Stimulated activated CD8-positive, alpha-beta memory T cell treated with anti-CD3 and anti-CD28 coated beads, Interleukin-4, amount 100 ng/mL, for 24 hours (primary cell): Measurements from ENCODE around the gene RAPGEF6.
"Not testable (repeated sequence)": the region's sequence is repeated elsewhere in the genome, so short reads cannot be mapped to it uniquely, and the experiment has no call there.

Source experiments
- DNase-seq: peaks from one replicate; pipeline ENCODE4 v3.0.0-alpha.2; 2020; ENCODE audit warnings: low read depth

RAPGEF6 gene

DNA sequence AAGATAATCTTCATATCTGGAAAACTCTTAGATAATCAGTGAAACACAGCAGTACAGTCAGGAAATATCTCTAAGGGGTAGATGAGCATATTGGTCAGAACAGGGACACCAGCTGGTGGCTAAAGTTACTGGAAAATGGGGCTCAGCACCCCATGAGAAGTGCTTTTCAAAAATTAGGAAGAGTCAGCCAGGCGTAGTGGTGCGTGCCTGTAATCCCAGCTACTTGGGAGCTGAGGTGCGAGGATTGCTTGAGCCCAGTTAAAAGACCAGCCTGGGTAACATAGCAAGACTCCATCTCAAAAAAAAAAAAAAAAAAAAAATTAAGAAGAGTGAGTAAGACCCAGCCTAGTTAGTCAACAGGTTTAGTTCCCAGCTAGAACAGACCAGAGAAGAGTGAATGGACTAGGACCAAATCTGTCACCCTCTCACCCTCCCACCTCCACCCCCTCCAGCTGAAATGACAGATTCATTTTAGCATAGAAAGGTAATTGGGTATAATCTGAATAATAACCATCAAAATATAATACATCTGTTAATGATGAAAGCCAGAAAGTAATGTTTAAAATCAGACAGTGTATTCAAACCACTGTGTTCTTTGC is 250.3 kb downstream of the RAPGEF6 start:
- peak; percentile 28 for DNase-seq

DNA sequence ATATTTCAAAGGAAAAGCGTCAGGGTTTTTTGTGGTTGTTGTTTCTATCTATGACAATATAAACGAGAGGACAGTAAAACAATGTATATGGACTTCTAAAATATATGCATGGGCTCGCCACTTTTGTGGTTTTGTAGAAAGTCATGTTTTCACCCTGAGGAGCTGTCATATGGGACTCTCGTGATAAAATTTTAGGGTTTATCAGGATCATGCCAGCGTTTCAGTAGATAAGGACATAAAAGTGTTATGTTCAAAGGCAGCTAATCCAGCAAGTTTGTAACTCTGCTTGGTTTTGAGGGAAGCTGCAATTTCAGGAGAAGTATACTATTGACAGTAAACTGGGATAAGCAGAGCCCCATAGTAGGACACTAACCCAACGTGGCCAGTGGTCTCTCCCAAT is 250.9 kb downstream of the RAPGEF6 start:
- DNase-seq = no peak

DNA sequence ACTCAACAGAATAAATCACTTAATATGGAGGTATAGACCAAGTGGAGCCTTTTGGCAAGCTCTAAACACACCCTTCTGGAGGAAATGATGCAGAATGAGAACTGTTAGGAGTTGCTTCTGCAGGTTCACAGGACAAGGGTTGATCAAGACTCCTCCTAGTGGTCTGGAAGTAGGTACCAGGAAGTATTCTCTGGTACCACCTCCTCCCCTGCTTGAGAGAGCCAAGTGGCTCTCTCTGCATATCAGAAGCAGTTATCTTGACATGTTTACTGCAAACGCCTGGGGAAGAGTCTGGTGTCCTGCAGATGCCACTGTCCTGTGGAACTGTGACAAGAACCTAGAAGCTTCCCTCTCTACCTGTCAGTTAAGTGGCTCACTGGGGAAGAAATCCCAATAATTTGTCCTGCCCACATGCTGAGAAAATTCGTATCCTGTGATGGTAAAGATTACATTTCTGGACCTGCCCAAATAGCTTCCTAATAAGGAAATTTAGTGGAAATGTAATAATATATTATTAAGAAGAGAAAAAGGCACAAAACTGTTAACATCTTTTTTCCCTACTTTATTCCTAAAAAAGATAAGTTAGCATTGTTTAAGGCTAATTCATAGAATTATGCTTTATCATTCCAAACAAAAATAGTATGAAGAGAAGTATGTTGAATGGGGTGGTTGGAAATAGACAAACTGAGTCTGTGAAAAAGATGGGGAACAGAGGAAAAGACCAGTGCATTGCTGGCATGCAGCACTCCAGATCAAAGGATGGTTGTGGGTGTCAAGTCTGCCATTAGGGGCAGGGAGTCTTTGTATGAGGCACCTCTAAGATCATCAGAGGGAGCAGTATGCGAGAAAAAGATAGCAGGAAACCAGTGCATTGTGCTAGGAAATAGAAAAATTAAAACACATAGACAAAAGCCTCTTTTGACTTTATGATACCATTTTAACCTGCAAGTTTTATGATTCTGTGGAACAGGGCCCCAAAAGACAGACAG is 252.3 kb downstream of the RAPGEF6 start:
- no peak for DNase-seq

DNA sequence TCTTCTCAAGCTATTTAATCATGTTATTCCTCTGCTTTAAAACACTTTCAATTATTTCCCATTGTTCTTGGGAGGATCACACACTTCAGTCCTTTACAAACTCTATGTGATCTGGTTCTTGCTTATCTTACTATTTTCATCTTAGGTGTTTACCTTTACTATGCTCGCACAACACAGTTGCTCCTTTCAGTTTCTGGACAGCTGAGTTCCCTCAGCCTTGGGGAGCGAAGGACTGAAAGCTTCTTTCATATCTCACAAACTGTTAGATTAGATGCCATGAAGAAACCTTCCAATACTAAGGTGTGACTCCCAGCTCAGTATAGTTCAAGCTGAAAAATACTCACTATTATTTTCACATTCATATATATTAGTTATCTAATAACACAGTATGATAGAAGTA is 253.3 kb downstream of the RAPGEF6 start:
- no peak for DNase-seq

DNA sequence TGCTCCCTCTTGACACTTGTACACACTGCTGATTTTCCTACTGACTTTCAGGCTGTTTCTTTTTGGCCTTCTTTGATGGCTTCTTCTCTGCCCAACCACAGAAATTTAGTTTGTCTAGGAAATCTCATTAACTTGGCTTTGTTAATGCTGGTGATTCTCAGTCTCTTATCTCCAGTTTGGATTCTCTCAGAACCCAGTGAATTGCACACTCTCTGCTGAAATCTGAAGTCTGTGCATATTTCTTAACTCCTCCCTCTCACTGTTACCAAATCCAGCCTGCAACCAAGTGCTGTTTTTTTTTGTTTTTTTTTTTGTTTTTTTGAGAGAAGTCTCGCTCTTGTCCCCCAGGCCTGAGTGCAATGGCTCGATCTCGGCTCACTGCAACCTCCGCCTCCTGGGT is 254.0 kb downstream of the RAPGEF6 start:
- DNase-seq = no peak

DNA sequence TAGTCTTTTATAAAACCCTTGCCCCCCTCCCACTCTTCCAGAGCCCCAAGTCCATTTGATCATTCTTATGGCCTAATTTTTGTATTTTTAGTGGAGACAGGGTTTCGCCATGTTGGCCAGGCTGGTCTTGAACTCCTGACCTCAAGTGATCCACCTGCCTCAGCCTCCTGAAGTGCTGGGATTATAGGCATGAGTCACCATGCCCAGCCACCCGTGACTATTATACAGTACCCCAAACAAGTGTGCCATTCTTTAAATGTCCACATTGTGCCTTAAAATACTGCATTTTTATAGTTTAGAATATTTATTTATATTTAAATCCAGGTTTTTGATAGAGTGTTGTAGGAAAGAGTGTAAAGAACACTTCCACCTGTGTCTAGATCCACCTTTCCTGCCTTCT is 254.8 kb downstream of the RAPGEF6 start:
- DNase-seq = not testable (repeated sequence)

DNA sequence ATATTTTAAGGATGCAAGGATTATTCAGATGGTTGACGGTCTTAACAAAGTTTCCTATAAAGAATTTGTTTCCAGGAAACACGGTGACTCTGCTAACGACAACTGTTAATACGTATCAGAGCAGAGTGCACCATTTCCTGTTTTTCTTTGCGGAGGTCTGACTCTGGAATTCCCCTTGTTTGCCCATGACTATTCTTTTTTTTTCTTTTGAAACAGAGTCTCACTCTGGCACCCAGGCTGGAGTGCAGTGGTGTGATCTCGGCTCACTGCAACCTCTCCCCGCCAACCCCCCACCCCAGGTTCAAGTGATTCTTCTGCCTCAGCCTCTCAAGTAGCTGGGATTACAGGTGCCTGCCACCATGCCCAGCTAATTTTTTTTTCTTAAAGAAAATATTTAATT is 255.3 kb downstream of the RAPGEF6 start:
- DNase-seq = peak; percentile 38

DNA sequence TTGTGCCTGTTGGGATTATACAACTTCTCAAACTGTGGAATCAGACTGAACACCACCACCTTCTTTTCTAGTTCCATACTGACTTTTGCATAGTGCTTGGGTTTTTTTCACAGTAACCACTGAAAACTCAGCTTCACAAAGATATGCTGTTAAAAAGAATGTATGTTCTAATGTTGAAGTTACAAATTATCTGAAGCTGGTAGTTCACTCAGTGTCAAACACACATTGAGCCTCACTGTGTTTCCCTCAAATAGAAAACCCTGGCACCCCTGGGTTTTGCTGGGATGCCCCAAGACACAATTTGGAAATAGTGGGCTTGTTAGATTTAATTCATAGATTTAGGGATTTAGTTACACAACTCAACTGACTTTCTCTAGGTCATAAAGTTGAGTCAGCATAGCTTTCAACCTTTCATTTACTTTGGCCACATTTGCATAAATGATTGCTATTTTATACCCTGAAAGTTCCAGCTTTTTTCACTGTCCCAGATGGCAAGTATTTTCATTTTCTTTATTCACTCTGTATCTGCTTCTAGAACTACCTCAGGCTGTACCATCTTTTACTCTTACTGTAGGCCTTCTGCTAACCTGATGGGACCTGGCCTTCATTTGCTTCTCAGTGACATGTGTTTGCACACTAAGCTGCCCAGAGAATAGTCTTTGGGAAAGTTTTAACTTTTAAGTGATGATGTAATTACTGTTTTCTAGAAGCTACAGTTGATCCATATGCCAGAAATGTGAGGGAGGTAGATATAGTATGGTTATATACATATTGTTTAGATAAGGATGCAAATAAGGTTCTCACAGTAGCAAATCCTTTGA is 256.1 kb downstream of the RAPGEF6 start:
- no peak for DNase-seq

DNA sequence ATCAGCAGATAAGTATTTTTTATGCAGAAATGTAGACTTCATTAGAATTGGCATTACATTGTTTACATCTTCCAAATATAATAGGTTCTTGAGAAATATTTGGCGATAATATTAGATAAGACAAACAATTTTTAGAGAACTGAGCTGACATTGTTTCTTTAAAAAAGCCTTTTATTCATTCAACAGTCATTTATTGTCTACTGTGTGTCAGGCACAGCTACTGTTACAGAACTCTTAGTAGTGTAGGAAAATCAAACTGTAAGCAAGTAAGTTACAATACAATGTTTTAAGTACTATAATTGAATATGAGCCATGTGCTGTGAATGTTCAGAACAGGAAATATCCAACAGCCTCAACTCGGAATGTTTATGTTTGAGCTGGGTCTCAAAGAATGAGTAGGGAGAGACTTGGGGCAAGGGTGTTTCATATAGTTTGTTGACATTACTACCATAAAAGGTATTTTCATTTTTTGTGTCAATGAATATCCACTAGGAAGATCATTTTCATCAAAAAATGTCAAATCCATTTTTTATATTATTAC is 257.2 kb downstream of the RAPGEF6 start:
- no peak for DNase-seq

DNA sequence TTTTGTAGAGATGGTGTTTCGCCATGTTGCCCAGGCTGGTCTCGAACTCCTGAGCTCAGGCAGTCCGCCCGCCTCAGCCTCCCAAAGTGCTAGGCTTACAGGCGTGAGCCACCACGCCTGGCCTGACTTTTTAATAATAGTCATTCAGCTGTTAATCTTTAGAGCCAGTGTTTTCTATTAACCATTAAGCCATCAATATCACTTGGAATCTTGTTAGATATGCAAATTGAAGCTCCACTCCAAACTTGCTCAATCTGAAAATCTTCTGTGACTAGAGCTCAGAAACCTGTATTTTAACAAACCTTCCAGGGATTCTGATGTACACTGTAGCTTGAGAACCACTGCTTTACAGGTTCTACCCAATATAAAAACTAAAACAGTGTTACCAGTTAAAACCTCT is 257.7 kb downstream of the RAPGEF6 start:
- no peak for DNase-seq

DNA sequence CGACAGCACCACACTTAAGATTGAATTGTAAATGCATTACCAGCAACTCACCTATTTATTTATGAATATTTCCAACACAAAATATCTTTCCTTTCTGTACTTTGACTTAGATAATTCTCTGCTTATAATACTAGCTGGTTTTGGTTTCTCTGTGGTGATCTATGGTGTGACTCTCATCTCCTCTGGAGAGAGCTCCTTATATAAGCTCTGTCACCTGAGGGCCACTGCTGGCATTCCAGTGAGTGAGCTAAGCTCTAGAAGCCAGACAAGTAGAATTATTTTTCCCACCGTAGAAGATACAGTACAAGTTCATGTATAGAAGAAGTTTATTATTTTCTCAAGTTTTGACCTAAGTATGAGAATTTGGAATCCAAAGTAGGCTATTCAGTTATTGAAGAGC is 259.7 kb downstream of the RAPGEF6 start:
- DNase-seq = no peak
